Cortex of kidney (tissue), 1 donor: Measurements from ENCODE around the gene UGT1A8.

ENCODE experiments used
- DNase-seq: peaks from one replicate; lab custom pipeline; 2025; lab: John Stamatoyannopoulos, UW

Gene UGT1A8

DNA sequence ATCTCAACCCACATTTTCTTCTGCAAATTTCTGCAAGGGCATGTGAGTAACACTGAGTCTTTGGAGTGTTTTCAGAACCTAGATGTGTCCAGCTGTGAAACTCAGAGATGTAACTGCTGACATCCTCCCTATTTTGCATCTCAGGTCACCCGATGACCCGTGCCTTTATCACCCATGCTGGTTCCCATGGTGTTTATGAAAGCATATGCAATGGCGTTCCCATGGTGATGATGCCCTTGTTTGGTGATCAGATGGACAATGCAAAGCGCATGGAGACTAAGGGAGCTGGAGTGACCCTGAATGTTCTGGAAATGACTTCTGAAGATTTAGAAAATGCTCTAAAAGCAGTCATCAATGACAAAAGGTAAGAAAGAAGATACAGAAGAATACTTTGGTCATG lies 150.6 kb downstream of the UGT1A8 start:
- no peak for DNase-seq

DNA sequence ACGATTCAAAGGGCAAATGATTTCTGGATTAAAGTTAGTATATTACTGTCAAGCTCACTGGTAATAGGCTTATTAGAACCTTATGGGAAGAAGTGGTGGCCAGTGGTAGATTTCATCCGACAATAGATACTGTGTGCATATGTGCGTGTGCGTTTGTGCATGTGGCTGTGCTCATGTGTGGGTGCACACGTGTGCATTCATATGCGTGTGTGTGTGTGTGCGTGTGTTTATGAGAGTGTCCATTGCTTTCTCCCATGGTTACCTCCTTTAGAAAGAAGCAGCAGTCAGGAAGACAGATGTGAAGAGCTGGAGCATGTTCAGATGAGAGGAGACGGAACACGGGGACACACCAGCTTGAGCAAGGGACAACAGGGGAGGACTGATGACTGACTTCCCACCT lies 151.8 kb downstream of the UGT1A8 start:
- no peak for DNase-seq

DNA sequence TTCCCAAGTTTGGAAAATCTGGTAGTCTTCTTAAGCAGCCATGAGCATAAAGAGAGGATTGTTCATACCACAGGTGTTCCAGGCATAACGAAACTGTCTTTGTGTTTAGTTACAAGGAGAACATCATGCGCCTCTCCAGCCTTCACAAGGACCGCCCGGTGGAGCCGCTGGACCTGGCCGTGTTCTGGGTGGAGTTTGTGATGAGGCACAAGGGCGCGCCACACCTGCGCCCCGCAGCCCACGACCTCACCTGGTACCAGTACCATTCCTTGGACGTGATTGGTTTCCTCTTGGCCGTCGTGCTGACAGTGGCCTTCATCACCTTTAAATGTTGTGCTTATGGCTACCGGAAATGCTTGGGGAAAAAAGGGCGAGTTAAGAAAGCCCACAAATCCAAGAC lies 154.7 kb downstream of the UGT1A8 start:
- DNase-seq: no peak

DNA sequence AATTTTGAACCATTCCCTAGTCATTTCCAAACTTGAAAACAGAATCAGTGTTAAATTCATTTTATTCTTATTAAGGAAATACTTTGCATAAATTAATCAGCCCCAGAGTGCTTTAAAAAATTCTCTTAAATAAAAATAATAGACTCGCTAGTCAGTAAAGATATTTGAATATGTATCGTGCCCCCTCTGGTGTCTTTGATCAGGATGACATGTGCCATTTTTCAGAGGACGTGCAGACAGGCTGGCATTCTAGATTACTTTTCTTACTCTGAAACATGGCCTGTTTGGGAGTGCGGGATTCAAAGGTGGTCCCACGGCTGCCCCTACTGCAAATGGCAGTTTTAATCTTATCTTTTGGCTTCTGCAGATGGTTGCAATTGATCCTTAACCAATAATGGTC lies 155.2 kb downstream of the UGT1A8 start:
- no peak for DNase-seq

DNA sequence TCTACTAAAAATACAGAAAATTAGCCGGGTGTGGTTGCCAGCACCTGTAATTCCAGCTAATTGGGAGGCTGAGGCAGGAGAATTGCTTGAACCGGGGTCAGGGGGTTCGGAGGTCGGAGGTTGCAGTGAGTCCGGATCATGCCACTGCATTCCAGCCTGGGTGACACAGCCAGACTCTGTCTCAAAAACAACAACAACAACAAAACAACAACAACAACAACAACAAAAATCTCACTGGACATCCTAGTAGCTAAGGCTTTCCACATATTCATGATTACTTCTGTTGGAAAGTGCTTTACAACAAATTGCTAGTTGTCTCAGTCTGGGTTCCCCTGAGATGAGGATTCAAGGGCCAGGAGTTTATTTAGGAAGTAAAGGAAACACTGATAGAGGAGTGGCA lies 156.4 kb downstream of the UGT1A8 start:
- DNase-seq: no peak

DNA sequence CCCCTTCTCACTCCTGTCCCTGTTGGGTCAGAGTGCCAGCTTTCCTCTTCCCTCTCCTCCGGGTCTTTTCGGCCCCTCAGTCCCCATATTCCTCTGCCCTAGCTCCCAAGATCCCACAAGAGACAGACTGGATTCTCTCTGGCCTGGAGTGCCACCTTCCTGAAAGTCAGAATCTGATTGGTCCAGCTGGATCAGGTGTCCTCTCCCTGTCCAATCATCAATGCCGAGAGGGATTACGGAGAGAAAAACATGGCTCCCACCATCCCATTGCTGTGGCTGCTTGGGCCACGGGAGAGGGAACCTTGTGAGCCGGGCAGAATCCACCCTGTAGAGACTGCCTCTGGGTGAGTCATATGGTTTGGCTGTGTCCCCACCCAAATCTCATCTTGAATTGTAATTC lies 158.0 kb downstream of the UGT1A8 start:
- no peak for DNase-seq

DNA sequence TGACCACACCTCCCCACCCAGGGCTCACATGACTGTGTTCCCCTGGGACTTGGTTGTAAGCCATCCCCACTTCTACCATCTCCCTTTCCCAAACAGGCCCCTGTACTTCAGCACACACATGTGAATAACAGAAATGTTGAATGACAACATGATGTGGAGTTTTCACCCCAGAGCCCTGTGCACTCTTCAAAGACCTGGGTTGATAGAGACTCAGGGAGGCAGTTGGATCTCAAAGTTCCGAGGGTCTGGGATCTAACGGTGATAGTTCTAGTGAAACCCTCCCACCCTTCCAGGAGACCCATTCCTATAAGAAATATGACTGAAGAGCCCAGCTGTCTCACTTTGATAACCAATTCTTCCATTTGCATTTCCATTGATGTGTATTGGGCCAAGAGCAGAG lies 160.6 kb downstream of the UGT1A8 start, which contains the start of gene MROH2A:
Gene MROH2A, plus strand, starts transcription at position 301 of the 400 bp plus-strand sequence. CDS start 1,029 bp downstream, outside the sequence.
- no peak for DNase-seq

DNA sequence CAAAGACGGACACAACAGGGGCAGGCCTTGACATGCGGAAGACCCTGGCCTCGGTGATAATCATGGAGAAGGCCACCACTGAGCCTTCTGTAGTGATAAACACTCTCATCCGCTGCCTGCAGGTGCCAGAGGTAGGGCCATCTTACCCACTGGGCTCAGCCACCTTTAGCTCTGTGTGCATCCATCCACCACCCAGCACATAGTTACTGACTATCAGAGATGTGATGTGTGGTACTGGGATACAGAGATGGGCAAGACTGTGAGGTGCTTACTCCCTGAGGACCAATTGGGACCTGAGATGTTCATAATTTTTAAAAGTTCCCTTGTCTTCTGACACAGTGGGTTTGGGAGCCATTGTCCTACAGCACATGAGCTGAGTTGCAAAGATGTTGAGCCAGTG lies 162.3 kb downstream of the UGT1A8 start:
- no peak for DNase-seq

DNA sequence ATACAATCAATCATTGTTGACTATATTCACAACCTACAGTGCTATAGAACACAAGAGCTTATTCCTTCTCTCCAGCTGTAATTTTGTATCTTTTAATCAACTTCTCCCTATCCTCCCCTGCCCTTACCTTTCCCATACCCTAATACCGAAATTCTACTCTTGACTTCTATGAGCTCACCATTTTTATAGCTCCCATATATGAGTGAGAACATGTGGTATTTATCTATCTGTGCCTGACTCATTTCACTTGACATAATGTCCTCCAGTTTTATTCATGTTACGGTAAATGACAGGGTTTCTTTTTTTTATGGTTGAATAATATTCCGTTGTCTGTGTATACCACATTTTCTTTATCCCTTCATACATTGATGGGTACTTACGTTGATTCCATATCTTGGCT lies 163.3 kb downstream of the UGT1A8 start:
- DNase-seq: no peak

DNA sequence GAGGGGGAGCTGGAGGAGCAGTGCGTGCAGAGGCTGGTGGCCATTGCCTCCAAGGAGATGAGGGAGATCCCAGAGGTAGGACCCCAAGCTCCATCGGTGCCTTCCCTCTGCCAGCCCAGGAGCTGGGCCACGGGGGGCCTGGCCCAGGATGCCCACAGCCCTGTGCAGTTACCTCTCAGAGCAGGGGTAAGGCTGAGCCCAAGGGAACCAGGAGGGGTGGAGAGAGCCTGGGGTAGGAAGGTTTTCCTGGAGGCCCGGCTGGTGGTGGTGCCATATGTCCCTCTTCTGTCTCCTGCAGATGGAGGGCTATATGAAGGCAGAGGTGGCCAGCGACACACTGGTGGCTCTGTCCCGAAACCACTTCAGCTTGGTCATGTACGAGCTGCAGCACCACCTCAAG lies 172.1 kb downstream of the UGT1A8 start:
- no peak for DNase-seq

DNA sequence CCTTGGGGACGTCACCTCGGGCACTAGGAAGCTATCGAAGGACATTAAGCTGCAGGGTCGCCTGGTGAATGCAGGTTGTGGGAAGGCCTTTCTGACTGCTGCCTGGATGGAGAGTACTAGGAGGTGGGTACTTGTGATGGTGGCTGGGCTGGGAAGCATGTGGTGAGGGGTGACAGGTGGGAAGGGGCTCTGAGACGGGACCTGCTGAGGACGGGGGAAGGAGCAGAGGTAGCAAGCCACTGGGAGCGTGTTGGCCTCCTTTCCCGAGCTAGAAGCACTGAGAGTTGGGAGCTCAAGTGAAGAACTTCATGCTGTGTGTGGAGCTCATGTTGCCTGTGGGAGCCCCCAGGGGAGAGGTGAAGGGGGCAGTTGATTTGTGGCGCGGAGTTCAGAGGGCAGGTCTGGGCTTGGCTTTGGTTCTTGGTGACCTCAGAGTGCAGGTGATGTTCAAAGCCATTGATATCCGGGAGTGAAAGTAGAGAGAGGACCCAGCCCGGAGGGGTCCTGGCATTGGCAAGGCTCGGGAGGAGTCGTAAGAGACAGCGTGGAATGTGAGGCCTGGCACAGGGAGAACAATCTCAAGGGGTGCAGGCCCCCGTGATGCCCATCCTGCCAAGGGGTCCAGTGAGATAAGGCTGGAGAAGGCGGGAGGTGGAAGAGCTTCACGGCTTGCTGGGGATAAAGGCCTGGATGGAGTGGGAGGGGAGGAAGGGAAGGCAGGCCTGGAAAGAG lies 173.9 kb downstream of the UGT1A8 start:
- DNase-seq: no peak

DNA sequence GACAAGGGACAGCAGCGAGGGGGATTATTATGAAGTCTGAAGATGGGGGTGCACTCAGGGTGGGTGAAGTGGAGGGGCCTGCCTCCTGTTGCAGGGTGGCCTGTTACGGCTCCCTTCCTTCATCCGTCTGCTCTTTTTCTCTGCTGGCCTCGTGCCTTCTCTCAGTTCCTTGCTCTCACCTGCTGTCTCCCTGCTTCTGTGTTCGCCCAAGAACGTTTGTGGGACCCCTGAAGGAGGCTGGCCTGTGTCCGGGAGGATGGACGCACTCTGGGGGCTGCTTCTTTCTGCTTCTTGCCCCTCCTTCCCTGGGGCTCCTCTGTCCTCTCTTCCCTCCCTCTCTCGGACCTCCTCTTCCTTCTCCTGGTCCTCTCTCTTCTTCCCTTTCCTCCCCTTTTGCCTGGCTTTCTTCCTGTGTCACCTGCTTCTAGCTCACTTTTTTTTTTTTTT lies 174.5 kb downstream of the UGT1A8 start:
- no peak for DNase-seq

DNA sequence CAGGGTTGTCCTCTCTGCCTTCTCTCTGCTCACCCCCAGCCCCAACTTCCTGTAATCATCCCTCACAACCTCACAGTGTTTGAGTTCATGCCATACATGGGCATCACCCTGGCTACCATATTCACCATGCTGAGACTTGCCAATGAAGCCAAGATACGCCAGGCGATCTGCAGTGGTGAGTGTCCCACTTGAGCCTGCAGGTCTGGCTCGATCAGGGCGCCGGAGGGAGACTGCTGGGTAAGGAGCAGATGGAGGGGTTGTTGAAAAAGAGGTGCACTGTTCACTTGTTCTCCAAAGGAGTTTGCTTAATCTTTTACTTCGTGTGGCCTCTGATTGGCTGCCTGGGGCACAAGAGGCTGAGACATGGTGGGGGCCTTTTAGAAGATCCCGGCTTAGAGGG lies 175.3 kb downstream of the UGT1A8 start:
- DNase-seq: no peak

DNA sequence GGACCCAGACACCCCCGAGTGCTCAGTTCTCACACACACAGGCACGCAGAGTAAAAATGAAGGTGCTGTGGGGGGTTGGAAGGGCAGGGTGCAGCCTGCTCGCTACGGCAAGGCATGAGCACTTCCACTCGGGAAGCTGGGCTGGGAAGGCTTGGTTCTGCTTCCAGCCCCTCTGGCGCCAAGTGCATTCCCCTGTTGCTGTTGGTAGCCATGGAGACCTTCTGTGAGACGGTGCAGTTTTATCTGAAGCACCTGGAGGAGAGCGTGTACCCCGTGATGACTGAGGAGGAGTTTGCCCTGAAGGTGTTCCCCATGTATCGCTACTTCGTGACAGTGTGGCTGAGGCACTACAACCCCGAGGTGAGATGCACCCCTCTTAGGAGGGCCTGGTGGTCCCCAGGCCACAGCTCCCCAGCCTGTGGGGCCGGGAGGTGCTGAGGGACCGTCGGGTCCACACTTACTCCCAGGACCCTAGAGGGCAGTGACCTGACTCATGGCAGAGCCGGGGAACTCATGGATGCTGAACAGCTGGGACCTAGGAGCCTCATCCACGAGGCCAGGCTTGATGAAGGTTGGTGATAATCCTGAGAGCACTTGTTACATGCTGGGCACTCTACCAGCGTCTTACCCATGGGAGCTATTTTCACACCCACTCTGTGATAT lies 176.2 kb downstream of the UGT1A8 start:
- DNase-seq: no peak

DNA sequence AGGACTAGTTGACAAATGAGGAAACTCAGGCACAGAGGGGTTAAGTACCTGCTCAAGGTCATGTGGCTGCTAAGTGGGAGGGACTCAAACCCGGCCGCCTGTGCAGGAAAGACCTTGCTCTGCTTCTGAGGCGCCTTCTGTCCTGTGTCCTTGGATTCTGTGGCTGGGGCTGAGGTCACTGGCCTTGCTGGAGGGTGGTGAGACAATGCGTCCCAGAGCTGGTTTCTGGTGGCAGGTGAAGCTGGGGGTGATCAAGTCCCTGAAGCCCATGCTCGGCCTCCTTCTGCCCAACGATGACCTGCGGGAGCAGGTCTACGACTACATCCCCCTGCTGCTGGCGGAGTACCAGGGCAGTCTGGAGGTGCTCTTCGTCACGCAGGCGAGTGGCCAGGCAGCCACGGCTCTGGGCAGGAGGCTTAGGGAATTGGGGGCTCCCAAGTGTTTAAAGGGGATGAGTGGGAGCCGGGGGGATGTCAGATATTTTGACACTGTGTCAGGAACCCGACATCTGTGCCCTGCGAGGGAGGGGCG lies 176.8 kb downstream of the UGT1A8 start:
- no peak for DNase-seq

DNA sequence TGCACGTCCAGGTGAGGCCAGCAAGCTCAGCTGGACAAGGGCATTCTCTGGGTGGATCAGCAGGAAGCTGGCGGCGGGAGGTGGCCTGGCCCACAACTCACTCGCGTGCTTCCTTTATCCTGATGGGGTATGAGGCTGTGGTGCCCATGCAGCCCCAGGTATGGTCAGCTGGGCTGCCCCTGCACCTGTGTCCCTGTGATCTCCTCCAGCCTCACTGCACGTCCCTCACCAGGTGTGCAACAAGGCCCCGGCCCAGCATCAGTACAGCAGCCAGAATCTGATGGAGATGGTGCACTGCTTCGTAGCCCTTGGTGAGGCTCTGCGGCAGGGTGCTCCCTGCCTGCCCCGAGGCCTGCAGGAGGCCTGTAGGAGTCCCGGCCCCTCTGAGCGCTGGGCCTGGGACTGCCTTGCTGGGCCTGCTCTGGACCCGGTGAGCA lies 178.3 kb downstream of the UGT1A8 start:
- DNase-seq: no peak

DNA sequence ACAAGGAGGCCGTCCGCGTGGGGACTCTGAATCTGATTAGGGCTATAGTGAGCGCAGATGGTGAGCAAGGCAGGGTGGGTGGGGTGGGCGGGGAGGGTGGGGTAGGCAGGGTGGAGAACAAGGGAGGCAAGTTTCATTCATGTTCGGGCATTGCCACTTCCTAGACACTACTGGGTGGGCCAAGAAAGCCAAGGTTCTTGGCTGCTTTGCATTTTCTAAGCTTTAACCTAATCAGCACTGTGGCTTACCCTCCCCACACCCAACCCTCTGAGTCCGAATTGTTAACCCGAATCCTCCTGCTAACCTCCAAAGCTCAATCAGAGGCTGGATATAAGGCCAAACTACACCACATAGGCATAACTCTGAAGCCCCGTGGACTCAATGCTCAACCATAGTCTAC lies 178.8 kb downstream of the UGT1A8 start:
- DNase-seq: no peak

DNA sequence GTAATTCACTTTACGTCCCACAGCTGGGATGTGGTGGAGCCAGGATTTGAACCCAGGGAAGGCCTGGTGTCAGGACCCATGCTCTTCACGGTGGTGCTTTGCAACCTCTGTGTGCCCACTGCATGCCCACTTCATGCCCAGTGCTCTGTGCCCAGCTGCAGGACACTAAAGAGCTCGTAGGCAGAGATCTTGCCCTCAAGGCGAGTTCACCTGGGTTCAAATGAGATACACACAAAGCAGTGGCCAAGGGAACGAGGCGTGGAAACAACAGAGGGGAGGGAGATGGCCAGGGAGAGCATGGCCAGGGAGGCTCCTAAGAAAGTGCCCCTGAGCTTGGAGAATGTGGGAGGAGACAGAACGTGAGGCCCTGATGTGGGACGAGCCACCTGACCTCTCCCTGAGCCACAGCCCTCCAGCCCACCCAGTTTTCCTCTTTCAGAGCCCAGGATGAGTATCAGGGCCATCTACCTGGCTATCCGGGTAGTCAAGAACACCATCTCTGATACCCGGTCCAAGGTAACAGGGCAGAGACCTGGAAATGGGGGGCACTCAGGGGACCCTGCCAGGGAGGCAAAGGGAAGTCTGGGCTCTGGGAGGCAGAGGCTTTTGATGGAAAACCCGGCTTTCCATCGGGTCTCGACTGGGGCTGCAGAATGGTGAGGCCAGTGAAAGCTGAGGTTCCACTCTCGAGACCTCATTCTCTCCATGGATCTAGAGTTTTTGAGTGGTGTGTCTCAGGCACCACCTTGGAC lies 181.1 kb downstream of the UGT1A8 start:
- no peak for DNase-seq

DNA sequence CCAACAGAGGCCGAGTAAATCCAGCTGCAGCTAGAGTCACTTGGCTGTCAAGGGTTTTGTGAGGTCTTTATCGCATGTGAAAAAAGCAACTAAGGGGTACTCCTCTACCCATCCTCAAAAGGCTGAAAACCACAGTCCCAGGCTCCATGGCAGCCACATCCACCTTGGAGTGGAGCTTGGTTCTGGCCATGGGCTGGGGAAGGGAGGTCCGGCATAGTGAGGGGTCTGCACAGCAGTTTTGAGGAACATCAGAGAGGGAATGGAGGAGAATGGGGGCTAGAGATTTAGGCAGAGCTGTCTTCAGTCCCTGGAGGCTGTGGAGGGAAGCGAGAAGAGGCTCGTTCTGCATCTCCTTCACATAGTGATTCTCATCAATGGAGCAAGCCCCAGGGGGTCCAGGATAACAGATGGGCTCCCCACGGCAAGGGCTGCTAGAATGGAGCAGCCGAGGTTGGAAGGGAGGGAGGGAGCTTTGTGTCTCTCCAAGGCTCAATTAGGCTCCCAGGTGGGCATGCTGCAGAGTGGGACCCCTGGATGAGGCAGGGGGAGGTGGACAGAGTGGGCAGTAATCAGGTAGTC lies 181.7 kb downstream of the UGT1A8 start:
- DNase-seq: no peak

DNA sequence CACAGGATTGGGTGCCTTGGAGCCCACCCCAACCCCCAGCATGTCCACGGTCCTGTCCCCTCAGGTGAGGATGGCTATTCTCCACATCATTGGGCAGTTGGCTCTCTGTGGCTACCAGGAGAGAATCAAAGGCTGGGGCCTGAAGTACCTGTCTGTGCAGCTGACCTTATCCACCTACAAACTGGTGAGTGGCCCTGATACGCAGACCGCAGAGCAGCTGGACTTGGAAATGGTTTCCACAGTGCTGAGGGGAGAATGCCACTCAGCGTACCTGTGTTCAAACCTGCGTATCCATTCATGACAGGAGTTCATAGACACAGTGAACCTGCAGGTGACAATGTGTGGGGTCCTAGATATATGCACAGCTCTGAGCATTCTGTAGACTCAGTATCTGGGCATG lies 182.3 kb downstream of the UGT1A8 start:
- no peak for DNase-seq

DNA sequence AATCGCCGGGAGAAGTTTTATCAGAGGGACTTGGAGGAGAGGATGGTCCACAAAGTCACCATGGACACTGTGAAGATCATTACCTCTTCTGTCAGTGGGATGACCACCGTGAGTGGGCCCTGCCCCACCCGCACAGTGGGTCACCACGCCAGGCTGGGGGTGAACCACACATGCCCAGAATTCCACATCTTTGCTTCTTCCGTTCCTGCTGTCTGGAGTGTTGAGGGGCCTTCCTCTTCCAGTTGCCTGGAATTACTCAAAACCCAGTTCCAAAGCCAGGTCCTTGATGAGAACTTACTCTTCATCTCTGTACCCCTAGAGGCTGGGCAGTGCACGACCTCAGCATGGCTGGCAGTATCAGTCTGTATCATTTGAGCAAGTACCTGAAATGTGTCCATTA lies 182.8 kb downstream of the UGT1A8 start:
- no peak for DNase-seq
